Measurements from ENCODE around the gene SYNE3.
A peak's percentile ranks its signal among the peaks of the same experiment; 100 is the strongest.

The SYNE3 gene

GRCh38 chr14:95504135-95505029 lies 12.1 kb downstream of the SYNE3 start:
- DNase-seq = no peak

DNA sequence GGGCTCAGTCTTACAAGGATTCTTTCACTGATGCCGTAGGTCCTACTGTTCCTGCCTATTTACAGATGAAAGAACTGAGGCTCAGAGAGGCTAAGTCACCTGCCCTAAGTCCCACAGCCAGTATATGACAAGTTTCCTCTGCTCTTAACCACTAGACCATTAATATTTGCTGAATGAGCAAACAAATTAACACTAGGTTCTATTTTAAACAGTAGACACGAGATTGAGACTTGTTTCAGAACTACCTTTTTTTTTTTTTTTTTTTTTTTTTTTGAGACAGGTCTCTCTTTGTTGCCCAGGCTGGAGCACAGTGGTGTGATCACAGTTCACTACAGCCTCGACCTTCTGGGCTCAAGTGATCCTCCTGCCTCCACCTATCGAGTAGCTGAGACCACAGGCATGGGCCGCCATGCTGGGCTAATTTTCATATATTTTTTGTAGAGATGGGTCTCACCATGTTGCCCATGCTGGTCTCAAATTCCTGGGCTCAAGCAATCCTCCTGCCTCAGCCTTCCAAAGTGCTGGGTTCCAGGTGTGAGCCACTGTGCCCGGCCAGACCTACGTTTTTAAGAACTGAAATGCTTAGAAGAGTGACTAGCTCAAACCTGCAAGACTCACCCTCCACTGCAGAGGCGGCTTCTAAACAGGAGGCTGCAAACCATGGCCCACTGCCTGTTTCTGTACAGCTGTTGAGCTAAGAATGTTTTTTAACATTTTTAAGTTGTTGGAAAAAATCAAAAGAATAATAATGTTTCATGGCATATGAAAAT lies 12.9 kb downstream of the SYNE3 start:
- no peak for DNase-seq

DNA sequence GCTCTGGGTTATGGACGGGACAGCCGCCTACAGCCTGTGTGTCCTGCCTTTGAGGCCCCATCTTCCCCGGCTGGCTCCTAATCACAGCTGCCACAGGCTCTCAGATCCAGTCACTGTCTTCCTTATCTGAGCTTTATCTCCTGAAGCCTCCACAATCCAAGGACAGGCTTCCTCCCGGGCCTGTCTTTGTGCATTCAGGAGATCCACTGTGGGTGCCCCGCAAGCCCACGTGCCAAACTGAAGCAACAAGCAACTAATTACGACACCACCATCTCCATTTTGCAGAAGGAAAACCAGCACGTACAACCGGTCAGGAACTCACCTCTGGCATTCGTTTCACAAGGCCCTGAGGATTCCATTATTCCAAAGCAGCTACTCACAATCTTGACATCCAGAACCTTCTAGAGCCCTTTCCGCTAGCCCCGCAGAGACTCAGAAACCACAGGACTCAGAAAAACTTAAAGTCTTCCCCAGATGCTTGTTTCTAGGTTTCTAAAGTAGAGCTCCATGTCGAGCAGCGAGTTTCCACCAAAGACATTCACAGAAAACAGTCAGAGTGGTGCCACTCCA lies 14.0 kb downstream of the SYNE3 start:
- DNase-seq = no peak

DNA sequence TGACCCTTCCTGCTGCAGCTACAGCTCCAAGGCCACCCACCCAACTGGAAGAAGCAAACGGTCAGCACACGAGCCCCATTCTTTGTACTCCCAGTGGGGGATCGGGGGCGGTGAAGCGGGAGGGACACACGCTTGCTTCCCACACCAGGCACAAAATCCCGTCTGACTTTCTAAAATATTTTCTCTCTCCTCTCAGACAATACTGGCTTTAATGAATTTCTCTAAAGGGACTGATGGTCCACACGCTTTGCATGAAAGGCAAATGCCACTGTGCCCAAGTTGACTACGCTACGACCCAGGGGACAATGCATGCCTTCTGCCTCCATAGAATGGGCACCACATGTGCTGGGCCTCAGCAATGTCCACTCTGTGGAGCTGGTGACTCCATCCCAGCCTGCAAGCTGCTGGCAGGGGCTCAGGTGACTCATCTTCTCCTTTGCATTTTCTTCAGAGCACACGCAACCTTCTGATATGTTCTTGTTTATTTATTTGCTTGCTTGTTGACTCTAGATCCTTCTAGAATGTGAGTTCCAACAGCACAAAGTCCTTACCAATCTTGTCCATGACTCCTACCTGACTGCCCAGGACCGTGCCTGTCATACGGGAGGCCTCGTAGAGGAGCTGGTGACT lies 15.6 kb downstream of the SYNE3 start:
- peak in 25 of 51 donors; percentile 31 to 94 (median 59) for DNase-seq

GRCh38 chr14:95500201-95500681 lies 16.2 kb downstream of the SYNE3 start:
- peak in 40 of 51 donors; percentile 24 to 94 (median 70) for DNase-seq

GRCh38 chr14:95499354-95499750 lies 17.1 kb downstream of the SYNE3 start:
- DNase-seq = no peak

DNA sequence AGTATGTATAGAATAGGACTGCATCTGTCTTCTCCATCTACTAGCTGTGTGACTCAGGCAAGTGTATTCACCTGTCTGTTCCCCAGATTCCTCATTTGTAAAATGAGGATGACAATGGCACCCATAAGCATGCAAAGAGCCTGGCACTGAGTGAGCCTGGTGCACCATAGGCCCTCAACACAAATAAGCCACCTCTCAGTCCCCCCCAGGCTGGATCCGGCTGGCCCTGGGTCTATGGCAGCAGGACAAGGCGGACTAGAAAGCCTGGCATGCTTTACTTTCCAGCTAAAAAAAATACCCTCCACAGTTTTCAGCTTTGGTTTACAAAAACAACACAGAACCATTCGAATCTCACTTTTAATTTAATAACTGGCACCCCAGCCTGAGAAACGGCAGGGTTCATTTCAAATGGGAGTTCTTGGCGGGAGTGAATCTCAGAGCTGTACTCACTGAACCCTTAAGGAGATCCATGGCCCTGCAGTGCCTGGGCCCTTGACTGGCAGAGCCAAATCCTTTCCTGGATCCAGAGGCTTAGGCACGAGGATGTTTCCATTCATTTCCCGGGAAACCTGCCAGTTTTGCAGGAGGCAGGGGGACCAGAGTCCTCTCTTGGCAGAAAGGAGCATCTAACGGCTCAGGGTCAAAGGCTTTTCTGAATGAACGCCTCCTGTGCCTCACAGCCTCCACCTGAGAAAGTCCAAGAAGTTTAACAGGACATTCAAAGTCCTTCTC lies 17.7 kb downstream of the SYNE3 start:
- DNase-seq = peak in 38 of 51 donors; percentile 30 to 81 (median 52)

DNA sequence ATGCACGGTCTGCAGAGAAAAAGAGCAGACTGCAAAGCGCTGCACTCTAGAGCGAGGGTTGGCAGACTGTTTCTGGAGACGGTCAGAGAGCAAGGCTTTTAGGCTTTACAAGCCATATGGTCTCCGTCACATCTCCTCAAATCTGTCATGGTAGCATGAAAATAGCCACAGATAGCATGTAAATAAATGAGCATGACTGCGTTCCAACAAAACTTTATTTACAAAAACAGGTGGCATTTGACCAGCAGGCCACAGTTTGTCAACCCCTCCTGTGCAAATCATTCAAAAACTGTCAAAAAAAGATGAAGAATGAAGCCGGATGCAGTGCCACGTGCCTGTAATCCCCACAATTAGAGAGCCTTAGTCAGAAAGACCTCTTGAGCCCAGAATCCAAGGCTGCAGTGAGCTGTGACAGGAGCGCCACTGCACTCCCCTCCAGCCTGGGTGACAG lies 18.9 kb downstream of the SYNE3 start:
- peak in 3 of 51 donors; percentile 6 to 19 (median 18) for DNase-seq

GRCh38 chr14:95496690-95497259 lies 19.7 kb downstream of the SYNE3 start:
- DNase-seq = peak in 16 of 51 donors; percentile 15 to 72 (median 31)

- DNase-seq = no peak
Measured at GRCh38 chr14:95496111-95496681, 20.3 kb downstream of the SYNE3 start.

DNA sequence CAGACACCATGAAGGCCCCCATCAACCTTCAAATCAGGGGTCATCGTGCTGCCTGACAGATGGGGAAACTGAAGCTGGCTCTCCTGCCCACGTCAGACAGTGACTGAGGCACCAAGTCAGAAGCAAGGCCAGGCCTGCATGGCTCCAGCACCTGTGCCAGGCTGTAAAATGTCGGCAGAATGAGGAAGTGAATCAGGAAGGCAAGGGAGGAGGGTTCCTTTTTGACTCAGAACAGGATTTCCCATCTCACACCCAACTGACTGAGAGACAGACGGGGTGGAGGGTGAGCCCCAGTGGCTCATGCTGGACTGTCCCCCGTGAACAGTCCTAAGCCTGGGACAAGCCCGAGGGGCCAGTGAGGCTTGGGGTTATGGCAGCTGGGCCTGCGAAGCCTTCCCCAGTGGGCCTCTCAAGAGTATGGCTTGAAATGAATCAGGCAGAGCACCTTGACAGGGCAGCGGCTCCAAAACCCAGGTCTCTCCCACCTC lies 20.9 kb downstream of the SYNE3 start:
- peak in 1 of 51 donors; percentile 20 for DNase-seq

- DNase-seq = peak in 2 of 51 donors; percentile 19 to 31
Measured at GRCh38 chr14:95495076-95495475, 21.4 kb downstream of the SYNE3 start.

DNA sequence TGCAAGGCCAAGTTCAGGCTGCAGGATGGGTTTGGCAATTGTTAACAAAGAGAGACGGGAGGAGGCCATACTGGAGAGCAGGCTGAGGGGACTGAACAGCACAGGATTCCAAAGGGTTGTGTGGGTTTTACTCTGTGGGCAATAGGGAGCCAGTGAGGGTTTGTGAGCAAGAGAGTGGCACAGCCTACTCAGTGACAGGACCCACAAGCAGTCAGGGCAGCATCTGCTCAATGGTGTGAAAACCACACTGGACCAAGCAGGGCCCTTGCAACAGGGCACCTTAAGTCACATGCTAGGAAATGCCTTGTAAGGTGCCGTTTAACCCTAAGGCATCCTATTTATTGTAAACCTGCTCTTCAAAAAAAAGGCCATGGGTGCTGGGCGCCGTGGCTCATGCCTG lies 22.0 kb downstream of the SYNE3 start:
- DNase-seq = no peak

DNA sequence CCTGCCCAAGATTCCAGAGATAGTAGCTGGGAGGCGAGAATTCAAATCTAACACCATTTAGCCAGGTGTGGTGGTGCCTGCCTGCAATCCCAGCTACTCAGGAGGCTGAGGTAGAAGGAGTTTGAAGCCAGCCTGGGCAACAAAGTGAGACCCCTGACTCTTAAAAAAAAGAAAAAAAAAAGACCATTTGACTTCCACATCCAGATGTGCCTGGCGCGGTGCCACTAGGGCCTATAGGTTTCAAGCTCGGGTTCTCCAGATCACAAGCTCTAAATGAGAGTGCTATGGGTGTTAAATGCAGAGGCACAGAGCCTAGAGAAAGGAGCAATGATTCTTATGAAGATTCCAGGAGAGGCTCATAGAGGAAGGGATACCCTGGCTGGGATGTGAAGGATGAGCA lies 22.5 kb downstream of the SYNE3 start:
- no peak for DNase-seq

DNA sequence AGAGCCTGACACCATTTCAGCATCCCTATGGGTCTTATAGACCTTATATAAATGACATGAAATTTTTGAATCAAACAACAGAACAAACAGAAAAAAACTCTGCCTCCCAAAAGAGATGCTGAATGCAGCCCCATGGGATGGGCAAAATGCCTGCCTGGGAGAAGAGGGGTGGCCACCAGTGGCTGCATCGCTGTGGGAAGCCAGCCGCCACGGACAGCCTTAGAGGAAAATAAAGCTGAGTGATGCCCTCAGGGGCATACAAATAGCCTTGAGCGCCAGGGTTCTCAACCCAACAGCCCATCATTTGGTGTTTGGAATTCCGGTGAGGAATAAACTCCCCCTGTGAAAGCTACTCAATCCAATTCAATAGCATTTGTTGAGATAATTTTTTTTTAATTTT lies 22.9 kb downstream of the SYNE3 start:
- DNase-seq = peak in 1 of 51 donors; percentile 15

GRCh38 chr14:95491936-95492608 lies 24.4 kb downstream of the SYNE3 start:
- DNase-seq = no peak

DNA sequence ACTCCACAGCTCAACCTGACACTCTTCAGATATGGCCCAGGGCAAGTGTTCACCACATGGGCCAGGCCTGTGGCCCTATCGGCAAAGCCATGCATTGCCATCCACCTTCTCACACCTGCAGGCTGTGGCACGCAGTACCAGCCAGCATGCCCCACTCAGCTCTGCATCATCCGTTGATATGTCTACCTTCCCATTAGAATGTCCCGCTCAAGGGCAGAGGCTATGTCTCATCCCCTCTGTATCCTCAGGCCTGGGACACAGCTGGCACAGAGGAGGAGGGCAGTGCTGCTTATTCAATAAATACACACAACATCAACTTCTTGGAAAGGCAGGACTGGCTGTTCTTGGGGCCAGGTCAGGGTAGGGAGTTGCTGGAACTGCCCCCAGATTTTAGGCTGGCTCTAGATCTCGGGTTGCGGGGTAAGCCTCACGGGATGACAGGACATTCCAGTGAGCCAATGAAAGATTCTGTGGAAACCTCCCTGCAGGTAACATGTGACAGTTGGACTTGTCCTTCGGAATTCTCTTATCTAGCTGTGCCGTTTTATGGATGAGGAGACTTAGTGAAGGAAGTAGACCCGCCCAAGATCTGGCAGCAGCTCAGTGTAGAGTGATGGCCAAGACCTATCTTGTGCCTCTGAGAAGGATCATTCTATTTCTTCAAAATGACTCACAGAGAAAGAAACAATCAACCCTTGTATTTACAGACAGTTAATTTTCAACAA lies 25.6 kb downstream of the SYNE3 start:
- DNase-seq = peak in 2 of 51 donors; percentile 23 to 26

GRCh38 chr14:95490138-95490509 lies 26.3 kb downstream of the SYNE3 start:
- DNase-seq = no peak
